Tibial nerve (tissue), 4 donors: Measurements from ENCODE around the gene GGCX. TPM values are rescaled to one million over a fixed set of nuclear protein-coding genes. Genes with fewer than 3 reads are reported as not detected.

Experiments
- DNase-seq, 2 donors: peaks; one replicate each; pipeline ENCODE4 v3.0.0-alpha.2; 2019; ENCODE audit warnings: low spot score in 2 of 2
- H3K27ac ChIP-seq, 4 donors: fragments of 200-600 bp; sonication (generic) in 3 of 4; one replicate each; pipeline ENCODE4 v1.5.1; 2017 to 2019; ENCODE audit warnings: mild to moderate bottlenecking in 1 of 4
- H3K27me3 ChIP-seq, 2 donors: fragments of 200-600 bp; sonication (generic) in 1 of 2; one replicate each; pipeline versions ENCODE4 v1.5.1 to v1.6.0; 2017 to 2019
- H3K36me3 ChIP-seq, 3 donors: fragments of 200-600 bp; sonication (generic); one replicate each; pipeline ENCODE4 v1.5.1; 2018 to 2019
- H3K4me1 ChIP-seq, 4 donors: fragments of 200-600 bp; sonication (generic) in 3 of 4; one replicate each; pipeline ENCODE4 v1.5.1; 2017 to 2019
- H3K4me3 ChIP-seq, 4 donors: fragments of 200-600 bp; sonication (generic) in 3 of 4; one replicate each; pipeline ENCODE4 v1.5.1; 2017 to 2019; ENCODE audit warnings: mild to moderate bottlenecking in 1 of 4, moderate library complexity in 1 of 4
- H3K9me3 ChIP-seq, 4 donors: fragments of 200-600 bp; sonication (generic) in 3 of 4; one replicate each; pipeline ENCODE4 v1.5.1; 2017 to 2019
- EP300 ChIP-seq, 2 donors: sonication (generic); formaldehyde crosslinking; IDR thresholded peaks; one replicate each; pipeline ENCODE4 v1.6.1; 2017; ENCODE audit warnings: antibody characterized with exemption in 2 of 2, mild to moderate bottlenecking in 1 of 2
- POLR2A ChIP-seq, 2 donors: fragments of 450-650 bp; IDR thresholded peaks; one replicate each; pipeline ENCODE4 v1.6.1; 2017; ENCODE audit warnings: antibody characterized with exemption in 2 of 2, mild to moderate bottlenecking in 2 of 2, moderate library complexity in 2 of 2
- WGBS, 2 donors: methylation state at CpG; one replicate each; pipeline ENCODE4 v1.1.5; 2018; 5-methylcytosine and 5-hydroxymethylcytosine counted together
- total RNA-seq, 4 donors: library from RNA; depleted of rRNA; stranded (reverse); fragments of >200 nt; gene quantifications; one replicate each; pipeline ENCODE4 v1.1.0, GENCODE V29; 2016
- TF ChIP-seq, protein P1 (sequence below), 5 experiments: fragments of 200-600 bp in 3 of 5; fragments of 450-650 bp in 2 of 5; sonication (generic) in 3 of 5; IDR thresholded peaks; one replicate each; pipeline ENCODE4 v1.5.1; 2016 to 2019; ENCODE audit warnings: antibody characterized with exemption in 5 of 5, mild to moderate bottlenecking in 3 of 5, moderate library complexity in 2 of 5

The GGCX gene
- total RNA-seq, 4 donors from 2014 or later = 24.7 to 34.3 (median 27.1) TPM

DNA sequence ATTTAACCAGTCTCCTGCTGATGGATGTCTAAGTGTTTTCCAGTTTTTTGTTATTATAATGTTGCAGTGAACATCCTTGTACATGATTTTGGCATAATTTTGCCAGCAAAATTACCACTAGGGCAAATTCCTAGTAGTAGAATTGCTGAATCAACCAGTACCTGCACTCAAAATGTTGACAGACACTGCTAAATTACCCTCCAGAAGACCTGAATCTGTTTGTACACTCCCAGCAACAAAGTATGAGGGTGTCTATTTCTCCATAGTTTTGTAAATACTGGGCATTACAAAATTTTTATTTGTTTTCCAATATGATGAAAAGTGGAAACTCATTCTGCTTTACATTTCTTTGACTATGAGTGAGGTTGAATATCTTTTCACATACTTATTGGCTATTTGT, 33.5 kb downstream of the GGCX start:
- no peak overlapping the region for H3K27ac ChIP-seq
- H3K4me3 ChIP-seq = no peak overlapping the region
- peaks cover 0 to 18% (median 9%) of the 10 kb centered on the region in 4 donors for H3K4me1 ChIP-seq
- no peak for DNase-seq
- H3K9me3 ChIP-seq = no peaks in the 10 kb centered on the region
- TF ChIP-seq EP300 (IDR thresholded peaks at IDR 0.05) (no peak), POLR2A (IDR thresholded peaks at IDR 0.05) (no peak)
- TF ChIP-seq, protein P1, sequence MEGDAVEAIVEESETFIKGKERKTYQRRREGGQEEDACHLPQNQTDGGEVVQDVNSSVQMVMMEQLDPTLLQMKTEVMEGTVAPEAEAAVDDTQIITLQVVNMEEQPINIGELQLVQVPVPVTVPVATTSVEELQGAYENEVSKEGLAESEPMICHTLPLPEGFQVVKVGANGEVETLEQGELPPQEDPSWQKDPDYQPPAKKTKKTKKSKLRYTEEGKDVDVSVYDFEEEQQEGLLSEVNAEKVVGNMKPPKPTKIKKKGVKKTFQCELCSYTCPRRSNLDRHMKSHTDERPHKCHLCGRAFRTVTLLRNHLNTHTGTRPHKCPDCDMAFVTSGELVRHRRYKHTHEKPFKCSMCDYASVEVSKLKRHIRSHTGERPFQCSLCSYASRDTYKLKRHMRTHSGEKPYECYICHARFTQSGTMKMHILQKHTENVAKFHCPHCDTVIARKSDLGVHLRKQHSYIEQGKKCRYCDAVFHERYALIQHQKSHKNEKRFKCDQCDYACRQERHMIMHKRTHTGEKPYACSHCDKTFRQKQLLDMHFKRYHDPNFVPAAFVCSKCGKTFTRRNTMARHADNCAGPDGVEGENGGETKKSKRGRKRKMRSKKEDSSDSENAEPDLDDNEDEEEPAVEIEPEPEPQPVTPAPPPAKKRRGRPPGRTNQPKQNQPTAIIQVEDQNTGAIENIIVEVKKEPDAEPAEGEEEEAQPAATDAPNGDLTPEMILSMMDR (IDR thresholded peaks at IDR 0.05) = no peak
- no peaks in the 10 kb centered on the region for H3K36me3 ChIP-seq
- H3K27me3 ChIP-seq = no peaks in the 10 kb centered on the region

DNA sequence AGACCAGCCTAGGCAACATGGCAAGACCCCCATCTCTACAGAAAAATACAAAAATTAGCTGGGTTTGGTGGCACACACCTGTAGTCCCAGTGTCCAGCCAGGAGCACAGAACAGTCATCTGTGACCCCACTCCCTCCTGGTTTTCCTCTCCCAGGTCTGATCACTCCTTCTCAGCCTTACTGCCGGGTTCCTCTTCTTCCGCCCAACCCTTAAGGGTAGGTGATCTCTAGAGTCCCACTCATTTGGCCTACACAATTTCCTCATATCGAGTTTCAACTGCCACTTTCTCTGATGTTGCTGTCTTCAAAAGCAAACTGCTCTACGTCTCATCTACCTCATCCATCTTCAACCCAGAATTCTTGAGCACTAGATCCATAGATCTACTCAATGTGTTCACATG, 35.7 kb downstream of the GGCX start:
- peak overlapping the region in 1 of 4 donors; percentile 73 for H3K27ac ChIP-seq
- WGBS, 2 donors = 82 to 85% methylated on average over 4 of the region's 4 CpGs

DNA sequence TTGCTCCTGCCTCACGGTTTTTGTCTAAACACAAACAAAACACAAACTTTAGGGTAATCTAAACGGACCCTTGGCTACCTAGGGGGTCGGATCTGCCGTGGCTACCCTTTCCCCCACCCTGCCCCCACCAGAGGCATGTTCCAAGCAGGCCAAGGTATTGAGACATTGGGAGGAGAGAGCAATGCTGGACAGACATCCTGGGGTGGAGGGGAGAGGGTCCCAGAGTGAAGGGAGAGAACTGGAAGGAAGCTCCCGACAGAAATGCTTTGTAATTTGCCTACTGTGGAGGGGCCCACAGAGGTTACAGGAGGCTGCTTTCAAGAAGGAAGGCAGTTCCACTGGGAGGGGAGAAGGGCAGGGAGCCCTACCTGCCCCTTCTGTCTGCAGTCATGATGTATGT, 36.3 kb downstream of the GGCX start:
- no peak for DNase-seq
- Histone ChIP-seq H3K4me1 (peaks cover 0 to 18% (median 9%) of the 10 kb centered on the region in 4 donors), H3K36me3 (no peaks in the 10 kb centered on the region), H3K27ac (peak overlapping the region in 3 of 4 donors; percentile 30 to 73 (median 55)), H3K27me3 (no peaks in the 10 kb centered on the region), H3K4me3 (no peak overlapping the region), H3K9me3 (no peaks in the 10 kb centered on the region)
- WGBS, 2 donors = 58 to 67% methylated on average over 5 of the region's 5 CpGs
- TF ChIP-seq EP300 (IDR thresholded peaks at IDR 0.05) (no peak), POLR2A (IDR thresholded peaks at IDR 0.05) (no peak)

More for the DNA sequence above, 35.7 kb downstream of the GGCX start:
- no peaks in the 10 kb centered on the region for H3K9me3 ChIP-seq
- H3K27me3 ChIP-seq = no peaks in the 10 kb centered on the region
- no peak for DNase-seq
- H3K36me3 ChIP-seq = no peaks in the 10 kb centered on the region
- H3K4me1 ChIP-seq = peaks cover 0 to 18% (median 9%) of the 10 kb centered on the region in 4 donors
- no peak overlapping the region for H3K4me3 ChIP-seq
- no peak for TF ChIP-seq POLR2A (IDR thresholded peaks at IDR 0.05)
- TF ChIP-seq, protein P1 (IDR thresholded peaks at IDR 0.05) = no peak
- TF ChIP-seq EP300 (IDR thresholded peaks at IDR 0.05) = no peak

DNA sequence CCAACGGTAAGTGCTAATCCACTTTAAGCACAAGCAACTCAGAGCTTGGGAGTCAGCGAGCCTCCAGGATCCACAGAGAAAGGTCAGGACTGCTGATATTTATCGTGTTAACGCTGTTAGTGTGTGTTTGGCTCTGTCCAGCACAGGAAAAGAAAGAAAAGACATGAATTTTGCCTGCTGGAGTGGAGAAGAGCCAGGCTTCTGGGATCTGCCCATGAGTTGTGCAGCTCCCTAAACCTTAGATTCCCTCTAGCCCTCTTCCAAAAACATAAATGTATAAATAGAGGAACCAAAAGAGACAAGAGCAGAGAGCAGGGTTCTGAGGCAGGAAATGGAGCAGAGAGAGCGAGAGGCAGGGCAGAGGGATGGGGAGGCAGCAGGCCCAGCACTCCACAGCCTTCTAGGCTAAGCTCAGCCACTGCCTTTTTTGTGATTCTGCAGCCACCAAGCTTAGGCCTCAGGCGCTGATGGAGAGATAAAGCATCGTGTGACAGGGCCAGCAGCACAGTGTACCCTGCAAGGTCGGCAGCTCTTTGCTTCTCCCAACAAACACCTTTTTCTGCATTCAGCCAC, 36.9 kb downstream of the GGCX start:
- 22 to 27% methylated on average over 8 of the region's 8 CpGs for WGBS, 2 donors
- H3K36me3 ChIP-seq = no peaks in the 10 kb centered on the region
- no peak for TF ChIP-seq EP300 (IDR thresholded peaks at IDR 0.05)
- TF ChIP-seq, protein P1 (IDR thresholded peaks at IDR 0.05) = no peak
- TF ChIP-seq POLR2A (IDR thresholded peaks at IDR 0.05) = no peak
- no peak overlapping the region for H3K4me3 ChIP-seq
- no peaks in the 10 kb centered on the region for H3K9me3 ChIP-seq
- H3K27me3 ChIP-seq = no peaks in the 10 kb centered on the region
- no peak for DNase-seq
- peaks cover 0 to 18% (median 9%) of the 10 kb centered on the region in 4 donors for H3K4me1 ChIP-seq
- H3K27ac ChIP-seq = peak overlapping the region in 3 of 4 donors; percentile 30 to 73 (median 55)

DNA sequence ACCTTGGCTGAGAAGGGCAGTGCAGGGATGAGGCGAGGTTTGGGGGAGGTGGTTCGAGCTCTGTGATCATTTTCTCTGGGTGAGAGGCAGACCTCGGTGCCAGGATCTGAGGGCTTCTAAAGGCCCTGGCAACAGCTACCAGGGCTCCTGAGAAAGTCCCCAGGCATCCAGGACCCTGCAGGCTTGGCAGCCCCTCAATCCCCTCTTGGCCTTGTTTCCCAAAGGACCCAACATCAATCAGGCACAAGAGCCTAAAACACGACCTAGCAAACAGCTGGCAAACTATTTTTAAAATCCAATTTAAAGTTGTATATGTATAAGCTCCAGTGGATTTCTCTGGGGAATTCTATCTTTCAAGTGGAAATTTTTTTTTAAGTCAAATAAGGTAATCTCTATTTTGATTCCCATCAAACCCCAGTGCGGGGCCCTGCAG, 37.4 kb downstream of the GGCX start:
- Histone ChIP-seq H3K27ac (peak overlapping the region in 2 of 4 donors; percentile 55 to 73), H3K4me3 (no peak overlapping the region), H3K9me3 (no peaks in the 10 kb centered on the region), H3K4me1 (peaks cover 0 to 18% (median 9%) of the 10 kb centered on the region in 4 donors), H3K27me3 (no peaks in the 10 kb centered on the region), H3K36me3 (no peaks in the 10 kb centered on the region)
- TF ChIP-seq EP300 (IDR thresholded peaks at IDR 0.05) (no peak), POLR2A (IDR thresholded peaks at IDR 0.05) (no peak)
- TF ChIP-seq, protein P1 (IDR thresholded peaks at IDR 0.05) = no peak
- 56 to 60% methylated on average over 5 of the region's 5 CpGs for WGBS, 2 donors
- no peak for DNase-seq
